ENCODE measurements around the gene KRT39. TPM values are rescaled to one million over a fixed set of nuclear protein-coding genes. Genes with fewer than 3 reads are reported as not detected.

Gene KRT39
- not detected for total RNA-seq (ENCODE audit: unreplicated experiment)
- long read RNA-seq = 0 reads

- TF ChIP-seq, protein P1, sequence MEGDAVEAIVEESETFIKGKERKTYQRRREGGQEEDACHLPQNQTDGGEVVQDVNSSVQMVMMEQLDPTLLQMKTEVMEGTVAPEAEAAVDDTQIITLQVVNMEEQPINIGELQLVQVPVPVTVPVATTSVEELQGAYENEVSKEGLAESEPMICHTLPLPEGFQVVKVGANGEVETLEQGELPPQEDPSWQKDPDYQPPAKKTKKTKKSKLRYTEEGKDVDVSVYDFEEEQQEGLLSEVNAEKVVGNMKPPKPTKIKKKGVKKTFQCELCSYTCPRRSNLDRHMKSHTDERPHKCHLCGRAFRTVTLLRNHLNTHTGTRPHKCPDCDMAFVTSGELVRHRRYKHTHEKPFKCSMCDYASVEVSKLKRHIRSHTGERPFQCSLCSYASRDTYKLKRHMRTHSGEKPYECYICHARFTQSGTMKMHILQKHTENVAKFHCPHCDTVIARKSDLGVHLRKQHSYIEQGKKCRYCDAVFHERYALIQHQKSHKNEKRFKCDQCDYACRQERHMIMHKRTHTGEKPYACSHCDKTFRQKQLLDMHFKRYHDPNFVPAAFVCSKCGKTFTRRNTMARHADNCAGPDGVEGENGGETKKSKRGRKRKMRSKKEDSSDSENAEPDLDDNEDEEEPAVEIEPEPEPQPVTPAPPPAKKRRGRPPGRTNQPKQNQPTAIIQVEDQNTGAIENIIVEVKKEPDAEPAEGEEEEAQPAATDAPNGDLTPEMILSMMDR (IDR thresholded peaks at IDR 0.05; ENCODE audit: partially characterized antibody, unreplicated experiment) = no peak
- H3K4me3 Mint-ChIP-seq (ENCODE audit: unreplicated experiment) = no peak within 1 kb of the TSS
- no peak for DNase-seq
- H3K36me3 Mint-ChIP-seq (ENCODE audit: unreplicated experiment) = no peaks in the 10 kb centered on the region
- H3K9me3 Mint-ChIP-seq (ENCODE audit: unreplicated experiment) = no peaks in the 10 kb centered on the region
- H3K27me3 Mint-ChIP-seq (ENCODE audit: unreplicated experiment) = no peaks in the 10 kb centered on the region
- no peak within 1 kb of the TSS for H3K27ac Mint-ChIP-seq (ENCODE audit: unreplicated experiment)
- H3K4me1 Mint-ChIP-seq (ENCODE audit: low read depth, unreplicated experiment) = no peaks in the 10 kb centered on the region
These were observed at the start of gene KRT39 for GRCh38 chr17:40966848-40967247. Gene KRT39 (minus strand): TSS chr17:40966948. CDS start chr17:40966856, 92 bp downstream.

- Mint-ChIP-seq H3K27ac (ENCODE audit: unreplicated experiment) (no peak overlapping the region), H3K4me1 (ENCODE audit: low read depth, unreplicated experiment) (peaks cover 7% of the 10 kb centered on the region), H3K9me3 (ENCODE audit: unreplicated experiment) (peaks cover 2% of the 10 kb centered on the region), H3K4me3 (ENCODE audit: unreplicated experiment) (no peak overlapping the region), H3K36me3 (ENCODE audit: unreplicated experiment) (no peaks in the 10 kb centered on the region), H3K27me3 (ENCODE audit: unreplicated experiment) (peaks cover 3% of the 10 kb centered on the region)
- no peak for DNase-seq
- TF ChIP-seq, protein P1 (IDR thresholded peaks at IDR 0.05; ENCODE audit: partially characterized antibody, unreplicated experiment) = no peak
These were observed 48.7 kb upstream of the KRT39 start for GRCh38 chr17:41015454-41015853.

DNA sequence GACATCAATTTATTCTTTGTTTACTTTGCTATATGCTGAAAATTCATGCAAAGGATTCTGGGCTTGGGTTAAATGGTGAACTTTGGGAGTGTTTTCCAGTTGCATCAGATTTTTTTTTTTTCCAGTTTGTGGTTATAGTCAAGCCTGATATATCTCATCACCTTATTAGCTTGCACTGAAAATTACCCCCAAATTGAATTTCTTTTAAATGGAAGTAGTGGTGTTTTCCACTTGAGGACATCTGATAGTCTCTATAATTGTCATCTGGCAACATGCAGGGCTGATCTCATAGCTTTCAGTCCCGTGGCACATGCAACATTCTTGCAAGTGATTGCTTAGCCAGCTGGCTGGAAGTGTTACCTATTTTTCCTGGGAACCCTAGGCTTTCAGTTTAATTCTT, 46.9 kb upstream of the KRT39 start:
- Mint-ChIP-seq H3K4me1 (ENCODE audit: low read depth, unreplicated experiment) (peaks cover 14% of the 10 kb centered on the region), H3K4me3 (ENCODE audit: unreplicated experiment) (no peak overlapping the region), H3K36me3 (ENCODE audit: unreplicated experiment) (no peaks in the 10 kb centered on the region), H3K27ac (ENCODE audit: unreplicated experiment) (peak overlapping the region; percentile 37), H3K9me3 (ENCODE audit: unreplicated experiment) (peaks cover 4% of the 10 kb centered on the region), H3K27me3 (ENCODE audit: unreplicated experiment) (peaks cover 7% of the 10 kb centered on the region)
- TF ChIP-seq, protein P1 (IDR thresholded peaks at IDR 0.05; ENCODE audit: partially characterized antibody, unreplicated experiment) = no peak
- no peak for DNase-seq

DNA sequence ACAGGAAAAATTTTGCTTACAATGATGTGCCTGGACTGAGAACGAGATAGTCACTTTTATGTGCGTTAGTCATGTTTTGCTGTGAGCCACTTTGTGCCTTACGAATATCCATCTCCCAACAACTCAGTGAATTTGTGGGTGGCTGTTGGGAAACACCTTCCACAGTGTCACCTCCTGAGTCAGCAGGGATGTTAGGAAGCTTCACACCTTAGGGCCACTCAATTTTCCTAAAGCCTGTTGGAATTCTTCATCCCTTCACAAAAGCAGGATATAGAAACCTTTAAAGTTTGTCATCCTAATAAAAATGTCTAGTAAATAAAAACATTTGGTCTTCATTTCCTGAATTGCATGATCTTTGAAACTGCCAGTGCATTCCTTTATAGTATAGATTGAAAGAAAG, 46.4 kb upstream of the KRT39 start:
- peaks cover 6% of the 10 kb centered on the region for H3K9me3 Mint-ChIP-seq (ENCODE audit: unreplicated experiment)
- no peaks in the 10 kb centered on the region for H3K36me3 Mint-ChIP-seq (ENCODE audit: unreplicated experiment)
- H3K4me3 Mint-ChIP-seq (ENCODE audit: unreplicated experiment) = no peak overlapping the region
- TF ChIP-seq, protein P1 (IDR thresholded peaks at IDR 0.05; ENCODE audit: partially characterized antibody, unreplicated experiment) = no peak
- no peak overlapping the region for H3K27ac Mint-ChIP-seq (ENCODE audit: unreplicated experiment)
- DNase-seq = no peak
- H3K4me1 Mint-ChIP-seq (ENCODE audit: low read depth, unreplicated experiment) = peaks cover 17% of the 10 kb centered on the region
- peaks cover 8% of the 10 kb centered on the region for H3K27me3 Mint-ChIP-seq (ENCODE audit: unreplicated experiment)

- H3K4me3 Mint-ChIP-seq (ENCODE audit: unreplicated experiment) = no peak overlapping the region
- H3K4me1 Mint-ChIP-seq (ENCODE audit: low read depth, unreplicated experiment) = peaks cover 17% of the 10 kb centered on the region
- TF ChIP-seq, protein P1 (IDR thresholded peaks at IDR 0.05; ENCODE audit: partially characterized antibody, unreplicated experiment) = no peak
- H3K27ac Mint-ChIP-seq (ENCODE audit: unreplicated experiment) = no peak overlapping the region
- H3K9me3 Mint-ChIP-seq (ENCODE audit: unreplicated experiment) = peaks cover 6% of the 10 kb centered on the region
- peaks cover 8% of the 10 kb centered on the region for H3K27me3 Mint-ChIP-seq (ENCODE audit: unreplicated experiment)
- DNase-seq = no peak
- H3K36me3 Mint-ChIP-seq (ENCODE audit: unreplicated experiment) = no peaks in the 10 kb centered on the region
These were observed 45.8 kb upstream of the KRT39 start for GRCh38 chr17:41012326-41013120.

Measured in glutamatergic neuron (in vitro differentiated cells).